CD4-positive, alpha-beta T cell (primary cell): ENCODE results near the gene EFCAB10. TPM values are rescaled to one million over a fixed set of nuclear protein-coding genes. Genes with fewer than 3 reads are reported as not detected.

ENCODE experiments used
- ATAC-seq: fragments of 200-7000 bp; cut with Tn5 transposase; one replicate; pipeline ENCODE4 v1.10.0; 2022; ENCODE audit warnings: mild to moderate bottlenecking; ENCODE audit not compliant: poor library complexity
- CTCF ChIA-PET: fragments of 350-600 bp; sonication (Branson Sonifier 250); formaldehyde crosslinking; loops from one replicate; lab custom pipeline; 2021; ENCODE audit warnings: antibody characterized with exemption, inconsistent platforms; lab: Charles Lee
- POLR2A ChIA-PET: fragments of 350-600 bp; sonication (Branson Sonifier 250); formaldehyde crosslinking; loops from one replicate; lab custom pipeline; 2021; ENCODE audit warnings: antibody characterized with exemption, inconsistent platforms; lab: Charles Lee
- DNase-seq, 14 experiments: peaks; one replicate each; pipeline ENCODE4 v3.0.0-alpha.2; 2013 to 2020; ENCODE audit warnings: mixed read lengths in 2 of 14
- H3K27ac ChIP-seq, 2 donors: one replicate each; pipeline versions ENCODE4 v1.5.1 to v1.7.0; 2013; ENCODE audit warnings: low read length in 2 of 2, low read depth in 1 of 2, mild to moderate bottlenecking in 1 of 2
- H3K27me3 ChIP-seq, 2 experiments: 1 replicate in 1 of 2; 2 replicates in 1 of 2; pipeline versions ENCODE4 v1.6.1 to v1.7.0; 2013; ENCODE audit warnings: low read length in 2 of 2, control low read depth in 1 of 2, mild to moderate bottlenecking in 1 of 2, moderate library complexity in 1 of 2; ENCODE audit not compliant: insufficient read depth in 2 of 2, control insufficient read depth in 1 of 2
- H3K36me3 ChIP-seq: one replicate; pipeline ENCODE4 v1.6.1; 2013; ENCODE audit warnings: low read length, control low read depth; ENCODE audit not compliant: insufficient read depth
- H3K4me1 ChIP-seq: one replicate; pipeline ENCODE4 v1.6.1; 2013; ENCODE audit warnings: low read length, control low read depth; ENCODE audit not compliant: insufficient read depth
- H3K4me3 ChIP-seq: one replicate; pipeline ENCODE4 v1.5.1; 2013; ENCODE audit warnings: mild to moderate bottlenecking, low read length, moderate library complexity
- H3K9me3 ChIP-seq, 2 experiments: 1 replicate in 1 of 2; 2 replicates in 1 of 2; pipeline versions ENCODE4 v1.6.1 to v1.7.0; 2013; ENCODE audit warnings: low read length in 2 of 2, mild to moderate bottlenecking in 2 of 2, control low read depth in 1 of 2, moderate library complexity in 1 of 2; ENCODE audit not compliant: control insufficient read depth in 1 of 2, insufficient read depth in 1 of 2
- H3K27ac Mint-ChIP-seq: one replicate; pipeline ENCODE4 v1.8.0; 2020; ENCODE audit warnings: mixed read lengths
- H3K27me3 Mint-ChIP-seq: one replicate; pipeline ENCODE4 v1.8.0; 2021; ENCODE audit warnings: mixed read lengths
- H3K36me3 Mint-ChIP-seq: one replicate; pipeline ENCODE4 v1.8.0; 2021; ENCODE audit warnings: low read depth, mixed read lengths
- H3K4me1 Mint-ChIP-seq: one replicate; pipeline ENCODE4 v1.8.0; 2021; ENCODE audit warnings: low read depth, mixed read lengths
- H3K4me3 Mint-ChIP-seq: one replicate; pipeline ENCODE4 v1.8.0; 2020; ENCODE audit warnings: mild to moderate bottlenecking, mixed read lengths
- H3K9me3 Mint-ChIP-seq: one replicate; pipeline ENCODE4 v1.8.0; 2020; ENCODE audit warnings: mixed read lengths
- intact Hi-C, 2 experiments: fragments of 100-400 bp; cut with DNase I in 1 of 2; cut with micrococcal nuclease in 1 of 2; formaldehyde crosslinking; loops; one replicate each; pipeline versions ENCODE4 v1.15.1 to v1.9.0; 2023 to 2025; cut with DNase I, micrococcal nuclease
- total RNA-seq, 174 experiments: library from RNA in 2 of 174; stranded (reverse) in 2 of 174; gene quantifications; one replicate each; pipeline ENCODE4 v1.2.3 and lab custom pipeline; 2021 to 2026
- TF ChIP-seq, protein P1 (sequence below): fragments of 200-600 bp; IDR thresholded peaks from one replicate; pipeline ENCODE4 v1.8.0; 2022; ENCODE audit warnings: antibody characterized with exemption, mild to moderate bottlenecking

Gene EFCAB10
- total RNA-seq, 2 experiments from 2014 or later: 0.78 to 1.1 TPM

DNA sequence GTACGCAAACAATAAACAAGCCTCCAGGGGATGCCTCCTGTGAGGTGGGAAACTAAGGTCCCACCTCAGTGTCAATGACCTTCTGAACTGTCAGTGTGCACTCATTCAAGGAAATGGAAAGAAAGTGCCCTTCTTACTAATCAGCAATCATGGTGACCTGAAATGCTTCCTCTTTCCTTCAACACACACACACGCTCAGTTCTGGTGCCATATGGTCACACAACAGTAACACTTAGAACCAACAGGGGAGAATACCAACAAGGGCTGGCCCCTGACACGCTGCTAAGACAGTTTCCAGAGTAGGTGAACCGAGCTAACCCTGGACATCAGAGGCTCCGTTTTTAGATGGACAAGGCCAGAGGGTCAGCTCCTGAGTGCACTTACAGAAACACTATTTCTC lies 42.1 kb upstream of the EFCAB10 start:
- peaks cover 0 to 8% of the 10 kb centered on the region in 2 experiments for H3K9me3 ChIP-seq
- ChIA-PET CTCF (no interaction called here), POLR2A (no interaction called here)
- TF ChIP-seq, protein P1, sequence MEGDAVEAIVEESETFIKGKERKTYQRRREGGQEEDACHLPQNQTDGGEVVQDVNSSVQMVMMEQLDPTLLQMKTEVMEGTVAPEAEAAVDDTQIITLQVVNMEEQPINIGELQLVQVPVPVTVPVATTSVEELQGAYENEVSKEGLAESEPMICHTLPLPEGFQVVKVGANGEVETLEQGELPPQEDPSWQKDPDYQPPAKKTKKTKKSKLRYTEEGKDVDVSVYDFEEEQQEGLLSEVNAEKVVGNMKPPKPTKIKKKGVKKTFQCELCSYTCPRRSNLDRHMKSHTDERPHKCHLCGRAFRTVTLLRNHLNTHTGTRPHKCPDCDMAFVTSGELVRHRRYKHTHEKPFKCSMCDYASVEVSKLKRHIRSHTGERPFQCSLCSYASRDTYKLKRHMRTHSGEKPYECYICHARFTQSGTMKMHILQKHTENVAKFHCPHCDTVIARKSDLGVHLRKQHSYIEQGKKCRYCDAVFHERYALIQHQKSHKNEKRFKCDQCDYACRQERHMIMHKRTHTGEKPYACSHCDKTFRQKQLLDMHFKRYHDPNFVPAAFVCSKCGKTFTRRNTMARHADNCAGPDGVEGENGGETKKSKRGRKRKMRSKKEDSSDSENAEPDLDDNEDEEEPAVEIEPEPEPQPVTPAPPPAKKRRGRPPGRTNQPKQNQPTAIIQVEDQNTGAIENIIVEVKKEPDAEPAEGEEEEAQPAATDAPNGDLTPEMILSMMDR: no peak
- Mint-ChIP-seq H3K27me3 (no peaks in the 10 kb centered on the region), H3K27ac (no peak overlapping the region), H3K4me1 (no peaks in the 10 kb centered on the region), H3K9me3 (peaks cover 5% of the 10 kb centered on the region), H3K36me3 (peaks cover 93% of the 10 kb centered on the region), H3K4me3 (no peak overlapping the region)
- no peak overlapping the region for H3K27ac ChIP-seq
- ATAC-seq (no peak), DNase-seq (no peak)
- no peak overlapping the region for H3K4me3 ChIP-seq
- peaks cover 79% of the 10 kb centered on the region for H3K36me3 ChIP-seq
- H3K27me3 ChIP-seq: no peaks in the 10 kb centered on the region
- no peaks in the 10 kb centered on the region for H3K4me1 ChIP-seq
- intact Hi-C loops: no loop called here

DNA sequence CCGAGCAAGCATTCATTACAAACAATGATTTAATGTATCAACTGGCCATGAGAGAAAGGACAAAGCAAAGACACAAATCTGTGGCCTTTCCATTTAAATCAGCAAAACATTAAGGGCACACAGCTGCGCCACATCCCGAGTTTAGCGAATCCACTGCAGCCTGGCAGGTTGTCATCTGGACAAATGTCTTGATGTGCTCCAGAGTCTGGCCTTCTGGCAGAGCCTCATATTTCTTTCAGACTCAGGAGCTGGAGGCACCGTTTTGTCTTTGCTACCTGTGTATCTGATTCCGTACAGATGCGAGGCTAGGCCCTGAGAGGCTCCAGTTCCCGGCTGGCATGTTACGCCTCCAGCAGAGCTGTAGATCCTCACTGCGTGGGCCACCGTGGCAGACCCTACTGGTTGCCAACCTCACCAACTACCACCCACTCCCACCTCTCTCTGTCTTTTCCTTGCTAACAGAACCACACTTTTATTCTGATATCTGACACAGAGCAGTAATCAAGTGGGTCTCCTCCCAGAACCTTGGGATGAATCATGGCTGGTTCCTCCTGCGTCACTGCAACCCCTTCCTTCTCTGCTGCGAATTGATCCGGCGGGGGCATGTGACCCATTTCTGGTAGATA lies 40.9 kb upstream of the EFCAB10 start:
- intact Hi-C loops: no loop called here
- DNase-seq (no peak), ATAC-seq (no peak)
- Mint-ChIP-seq H3K27ac (no peak overlapping the region), H3K27me3 (no peaks in the 10 kb centered on the region), H3K9me3 (peaks cover 5% of the 10 kb centered on the region), H3K4me1 (no peaks in the 10 kb centered on the region), H3K4me3 (no peak overlapping the region), H3K36me3 (peaks cover 93% of the 10 kb centered on the region)
- POLR2A ChIA-PET: no interaction called here
- Histone ChIP-seq H3K4me1 (no peaks in the 10 kb centered on the region), H3K27ac (no peak overlapping the region), H3K27me3 (no peaks in the 10 kb centered on the region), H3K36me3 (peaks cover 89% of the 10 kb centered on the region), H3K9me3 (peaks cover 0 to 8% of the 10 kb centered on the region in 2 experiments), H3K4me3 (no peak overlapping the region)
- TF ChIP-seq, protein P1: no peak
- CTCF ChIA-PET: no interaction called here

DNA sequence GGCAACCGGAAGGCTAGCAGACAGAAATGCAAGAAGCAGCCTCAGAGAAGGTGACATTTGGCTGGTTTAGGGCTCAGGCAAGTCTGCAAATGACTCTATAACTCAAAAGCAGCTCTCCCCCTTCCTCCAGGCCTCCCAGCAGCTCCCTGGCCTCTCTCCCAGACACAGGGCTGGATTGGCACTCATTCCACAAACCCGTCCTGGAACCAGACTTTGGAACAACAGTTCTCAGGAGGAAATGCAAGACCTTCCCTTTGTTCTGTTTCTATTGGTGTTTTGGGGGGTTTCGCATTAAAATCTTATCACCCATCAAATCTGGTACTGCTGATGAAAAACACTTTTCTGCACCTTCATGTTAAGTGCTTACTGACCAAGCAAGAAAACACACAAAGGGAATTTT lies 40.3 kb upstream of the EFCAB10 start:
- no peak overlapping the region for H3K4me3 Mint-ChIP-seq
- Histone ChIP-seq H3K4me1 (no peaks in the 10 kb centered on the region), H3K27me3 (no peaks in the 10 kb centered on the region), H3K4me3 (no peak overlapping the region), H3K9me3 (peaks cover 0 to 3% of the 10 kb centered on the region in 2 experiments), H3K36me3 (peaks cover 84% of the 10 kb centered on the region), H3K27ac (no peak overlapping the region)
- TF ChIP-seq, protein P1: no peak
- ChIA-PET CTCF (no interaction called here), POLR2A (no interaction called here)
- intact Hi-C loops: no loop called here
- H3K4me1 Mint-ChIP-seq: no peaks in the 10 kb centered on the region
- no peaks in the 10 kb centered on the region for H3K27me3 Mint-ChIP-seq
- H3K9me3 Mint-ChIP-seq: peaks cover 2% of the 10 kb centered on the region
- peaks cover 93% of the 10 kb centered on the region for H3K36me3 Mint-ChIP-seq
- ATAC-seq (no peak), DNase-seq (no peak)
- H3K27ac Mint-ChIP-seq: no peak overlapping the region
